22Rv1 (cell line): ENCODE results near the gene COPS3.

ENCODE experiments used
- ZFX ChIP-seq: fragments of 450-650 bp; IDR thresholded peaks from 2 replicates; pipeline ENCODE4 v1.6.1; 2017; ENCODE audit warnings: antibody characterized with exemption, borderline replicate concordance
- TF ChIP-seq, protein P1 (sequence below): fragments of 450-650 bp; IDR thresholded peaks from 2 replicates; pipeline ENCODE4 v1.5.1; 2017; ENCODE audit warnings: mild to moderate bottlenecking

- TF ChIP-seq, protein P1, sequence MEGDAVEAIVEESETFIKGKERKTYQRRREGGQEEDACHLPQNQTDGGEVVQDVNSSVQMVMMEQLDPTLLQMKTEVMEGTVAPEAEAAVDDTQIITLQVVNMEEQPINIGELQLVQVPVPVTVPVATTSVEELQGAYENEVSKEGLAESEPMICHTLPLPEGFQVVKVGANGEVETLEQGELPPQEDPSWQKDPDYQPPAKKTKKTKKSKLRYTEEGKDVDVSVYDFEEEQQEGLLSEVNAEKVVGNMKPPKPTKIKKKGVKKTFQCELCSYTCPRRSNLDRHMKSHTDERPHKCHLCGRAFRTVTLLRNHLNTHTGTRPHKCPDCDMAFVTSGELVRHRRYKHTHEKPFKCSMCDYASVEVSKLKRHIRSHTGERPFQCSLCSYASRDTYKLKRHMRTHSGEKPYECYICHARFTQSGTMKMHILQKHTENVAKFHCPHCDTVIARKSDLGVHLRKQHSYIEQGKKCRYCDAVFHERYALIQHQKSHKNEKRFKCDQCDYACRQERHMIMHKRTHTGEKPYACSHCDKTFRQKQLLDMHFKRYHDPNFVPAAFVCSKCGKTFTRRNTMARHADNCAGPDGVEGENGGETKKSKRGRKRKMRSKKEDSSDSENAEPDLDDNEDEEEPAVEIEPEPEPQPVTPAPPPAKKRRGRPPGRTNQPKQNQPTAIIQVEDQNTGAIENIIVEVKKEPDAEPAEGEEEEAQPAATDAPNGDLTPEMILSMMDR = no peak
- no peak for TF ChIP-seq ZFX
Observed at GRCh38 chr17:17232303-17232621, 48.8 kb downstream of the COPS3 start.
